ENCODE results near the gene KCNK3. TPM values are rescaled to one million over a fixed set of nuclear protein-coding genes. Genes with fewer than 3 reads are reported as not detected.

The KCNK3 gene
- total and polyA plus RNA-seq, 3 experiments from 2014 or later: not detected

- no peaks in the 10 kb centered on the region for H3K27me3 ChIP-seq (ENCODE audit: insufficient read depth, low read length, poor library complexity, severe bottlenecking)
- ChIA-PET CTCF (no interaction called here), POLR2A (no interaction called here)
- Mint-ChIP-seq H3K9me3 (peaks cover 0 to 4% (median 0%) of the 10 kb centered on the region in 5 donors), H3K4me3 (no peak overlapping the region), H3K4me1 (no peaks in the 10 kb centered on the region), H3K27ac (no peak overlapping the region), H3K36me3 (peaks cover 0 to 7% (median 0%) of the 10 kb centered on the region in 3 donors), H3K27me3 (peaks cover 22 to 65% of the 10 kb centered on the region in 2 donors)
- DNase-seq: no peak
- no peaks in the 10 kb centered on the region for H3K36me3 ChIP-seq (ENCODE audit: insufficient read depth, low read length)
- no peak overlapping the region for H3K4me3 ChIP-seq (ENCODE audit: low read length)
- no peaks in the 10 kb centered on the region for H3K9me3 ChIP-seq (ENCODE audit: low read length)
- no peaks in the 10 kb centered on the region for H3K4me1 ChIP-seq (ENCODE audit: insufficient read depth, low read length)
- H3K27ac ChIP-seq (ENCODE audit: low read depth, low read length): no peak overlapping the region
Observed at GRCh38 chr2:26670931-26671460, 21.5 kb upstream of the KCNK3 start.

GRCh38 chr2:26671691-26672090 lies 20.8 kb upstream of the KCNK3 start:
- CTCF ChIA-PET: no interaction called here
- Histone ChIP-seq H3K9me3 (ENCODE audit: low read length) (no peaks in the 10 kb centered on the region), H3K4me1 (ENCODE audit: insufficient read depth, low read length) (no peaks in the 10 kb centered on the region), H3K4me3 (ENCODE audit: low read length) (no peak overlapping the region), H3K27ac (ENCODE audit: low read depth, low read length) (no peak overlapping the region), H3K27me3 (ENCODE audit: insufficient read depth, low read length, poor library complexity, severe bottlenecking) (no peaks in the 10 kb centered on the region), H3K36me3 (ENCODE audit: insufficient read depth, low read length) (no peaks in the 10 kb centered on the region)
- Mint-ChIP-seq H3K4me3 (no peak overlapping the region), H3K9me3 (peaks cover 0 to 4% (median 0%) of the 10 kb centered on the region in 5 donors), H3K4me1 (no peaks in the 10 kb centered on the region), H3K36me3 (peaks cover 0 to 4% (median 0%) of the 10 kb centered on the region in 3 donors), H3K27ac (no peak overlapping the region), H3K27me3 (peaks cover 20 to 65% of the 10 kb centered on the region in 2 donors)
- POLR2A ChIA-PET: no interaction called here
- no peak for DNase-seq

GRCh38 chr2:26672112-26672817 lies 20.3 kb upstream of the KCNK3 start:
- Mint-ChIP-seq H3K27me3 (peaks cover 20 to 61% of the 10 kb centered on the region in 2 donors), H3K36me3 (no peaks in the 10 kb centered on the region), H3K9me3 (peaks cover 0 to 4% (median 0%) of the 10 kb centered on the region in 5 donors), H3K27ac (no peak overlapping the region), H3K4me3 (no peak overlapping the region), H3K4me1 (no peaks in the 10 kb centered on the region)
- H3K27me3 ChIP-seq (ENCODE audit: insufficient read depth, low read length, poor library complexity, severe bottlenecking): no peaks in the 10 kb centered on the region
- DNase-seq: no peak
- H3K36me3 ChIP-seq (ENCODE audit: insufficient read depth, low read length): no peaks in the 10 kb centered on the region
- POLR2A ChIA-PET: no interaction called here
- no peaks in the 10 kb centered on the region for H3K9me3 ChIP-seq (ENCODE audit: low read length)
- no peaks in the 10 kb centered on the region for H3K4me1 ChIP-seq (ENCODE audit: insufficient read depth, low read length)
- no peak overlapping the region for H3K27ac ChIP-seq (ENCODE audit: low read depth, low read length)
- CTCF ChIA-PET: no interaction called here
- H3K4me3 ChIP-seq (ENCODE audit: low read length): no peak overlapping the region

GRCh38 chr2:26672818-26673393 lies 19.6 kb upstream of the KCNK3 start:
- no peak overlapping the region for H3K27ac ChIP-seq (ENCODE audit: low read depth, low read length)
- DNase-seq: no peak
- Mint-ChIP-seq H3K36me3 (no peaks in the 10 kb centered on the region), H3K9me3 (peaks cover 0 to 4% (median 0%) of the 10 kb centered on the region in 5 donors), H3K4me3 (no peak overlapping the region), H3K27me3 (peaks cover 18 to 55% of the 10 kb centered on the region in 2 donors), H3K27ac (no peak overlapping the region), H3K4me1 (no peaks in the 10 kb centered on the region)
- H3K4me3 ChIP-seq (ENCODE audit: low read length): no peak overlapping the region
- H3K36me3 ChIP-seq (ENCODE audit: insufficient read depth, low read length): no peaks in the 10 kb centered on the region
- ChIA-PET POLR2A (no interaction called here), CTCF (no interaction called here)
- no peaks in the 10 kb centered on the region for H3K9me3 ChIP-seq (ENCODE audit: low read length)
- H3K4me1 ChIP-seq (ENCODE audit: insufficient read depth, low read length): no peaks in the 10 kb centered on the region
- H3K27me3 ChIP-seq (ENCODE audit: insufficient read depth, low read length, poor library complexity, severe bottlenecking): no peaks in the 10 kb centered on the region

DNA sequence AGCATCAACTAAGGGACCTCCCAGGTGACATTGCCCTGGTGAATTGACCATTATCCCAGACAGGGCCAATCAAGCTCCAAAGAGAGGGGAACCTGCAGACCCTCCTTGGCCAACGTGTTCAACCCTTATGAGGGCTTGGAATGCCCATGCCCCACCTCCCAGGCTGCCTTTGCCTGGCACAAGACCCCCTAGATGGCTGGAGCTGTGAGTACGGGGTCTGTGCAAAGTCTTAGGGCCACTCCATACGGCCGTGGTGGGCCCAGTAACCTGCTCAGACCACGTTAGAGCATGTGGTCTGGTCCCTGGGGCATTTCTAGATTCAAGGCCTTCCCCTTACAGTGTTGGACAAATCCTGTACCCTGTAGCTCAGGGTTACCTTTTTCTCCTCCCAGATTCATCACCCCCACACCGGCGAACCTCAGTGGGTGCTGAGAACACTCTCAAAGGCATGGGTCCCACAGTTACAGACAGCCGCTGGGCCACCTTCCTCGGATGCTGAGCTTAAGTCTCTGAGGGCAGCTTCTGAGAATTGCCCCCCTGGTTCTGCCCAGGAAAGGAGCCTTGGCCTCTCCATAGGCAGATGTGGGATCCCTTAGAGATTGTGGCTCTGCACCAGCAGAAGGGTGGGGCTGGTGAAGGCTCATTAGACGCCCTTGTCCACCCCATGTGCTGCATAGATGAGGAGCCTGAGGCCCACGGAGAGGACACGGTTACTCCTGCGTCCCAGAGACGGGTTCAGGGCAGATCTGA lies 18.3 kb upstream of the KCNK3 start:
- peak overlapping the region in 1 of 8 donors; percentile 29 for H3K27ac Mint-ChIP-seq
- Histone ChIP-seq H3K36me3 (ENCODE audit: insufficient read depth, low read length) (no peaks in the 10 kb centered on the region), H3K4me1 (ENCODE audit: insufficient read depth, low read length) (no peaks in the 10 kb centered on the region), H3K27me3 (ENCODE audit: insufficient read depth, low read length, poor library complexity, severe bottlenecking) (no peaks in the 10 kb centered on the region), H3K27ac (ENCODE audit: low read depth, low read length) (no peak overlapping the region), H3K9me3 (ENCODE audit: low read length) (no peaks in the 10 kb centered on the region), H3K4me3 (ENCODE audit: low read length) (no peak overlapping the region)
- peaks cover 14 to 49% of the 10 kb centered on the region in 2 donors for H3K27me3 Mint-ChIP-seq
- H3K4me1 Mint-ChIP-seq: no peaks in the 10 kb centered on the region
- ChIA-PET POLR2A (no interaction called here), CTCF (interaction anchor here (1.3 kb wide), 1 partner anchor 15 kb away, joined by 3 read pairs; no protein-coding TSS in a partner anchor)
- DNase-seq: no peak
- H3K9me3 Mint-ChIP-seq: no peaks in the 10 kb centered on the region
- no peaks in the 10 kb centered on the region for H3K36me3 Mint-ChIP-seq
- H3K4me3 Mint-ChIP-seq: no peak overlapping the region

DNA sequence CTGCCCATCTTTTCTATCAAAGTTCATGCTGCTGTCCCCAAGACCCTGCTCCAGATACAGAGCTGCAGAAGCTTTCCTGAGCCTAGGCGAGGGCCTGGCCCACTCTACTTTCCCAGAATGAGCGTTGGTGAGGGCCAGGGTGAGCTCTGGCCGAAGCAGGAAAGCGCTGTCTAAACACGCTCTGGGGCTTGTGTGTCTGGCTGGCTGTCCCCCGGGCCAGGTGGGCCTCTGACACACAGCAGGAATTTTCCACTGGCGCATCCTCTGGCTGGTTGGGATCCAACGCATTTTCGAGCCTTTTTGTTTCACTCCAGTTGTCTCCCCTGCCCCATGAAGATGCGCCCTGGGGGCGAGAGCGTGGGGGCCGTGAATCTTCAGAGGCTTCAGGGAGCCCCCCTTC lies 17.8 kb upstream of the KCNK3 start:
- ChIA-PET POLR2A (no interaction called here), CTCF (interaction anchor here (1.3 kb wide), 1 partner anchor 16 kb away, joined by 3 read pairs; no protein-coding TSS in a partner anchor)
- H3K27ac ChIP-seq (ENCODE audit: low read depth, low read length): no peak overlapping the region
- no peaks in the 10 kb centered on the region for H3K36me3 ChIP-seq (ENCODE audit: insufficient read depth, low read length)
- H3K9me3 Mint-ChIP-seq: no peaks in the 10 kb centered on the region
- H3K36me3 Mint-ChIP-seq: no peaks in the 10 kb centered on the region
- peaks cover 12 to 47% of the 10 kb centered on the region in 2 donors for H3K27me3 Mint-ChIP-seq
- no peak overlapping the region for H3K4me3 ChIP-seq (ENCODE audit: low read length)
- DNase-seq: no peak
- no peaks in the 10 kb centered on the region for H3K9me3 ChIP-seq (ENCODE audit: low read length)
- no peak overlapping the region for H3K27ac Mint-ChIP-seq
- no peaks in the 10 kb centered on the region for H3K4me1 Mint-ChIP-seq
- H3K27me3 ChIP-seq (ENCODE audit: insufficient read depth, low read length, poor library complexity, severe bottlenecking): no peaks in the 10 kb centered on the region
- H3K4me1 ChIP-seq (ENCODE audit: insufficient read depth, low read length): no peaks in the 10 kb centered on the region
- no peak overlapping the region for H3K4me3 Mint-ChIP-seq

- CTCF ChIA-PET: interaction anchor here (1.3 kb wide), 1 partner anchor 17 kb away, joined by 3 read pairs; no protein-coding TSS in a partner anchor
- Histone ChIP-seq H3K36me3 (ENCODE audit: insufficient read depth, low read length) (no peaks in the 10 kb centered on the region), H3K27me3 (ENCODE audit: insufficient read depth, low read length, poor library complexity, severe bottlenecking) (no peaks in the 10 kb centered on the region), H3K4me3 (ENCODE audit: low read length) (no peak overlapping the region), H3K9me3 (ENCODE audit: low read length) (no peaks in the 10 kb centered on the region), H3K27ac (ENCODE audit: low read depth, low read length) (no peak overlapping the region), H3K4me1 (ENCODE audit: insufficient read depth, low read length) (no peaks in the 10 kb centered on the region)
- peaks cover 15 to 44% of the 10 kb centered on the region in 2 donors for H3K27me3 Mint-ChIP-seq
- H3K4me3 Mint-ChIP-seq: no peak overlapping the region
- H3K4me1 Mint-ChIP-seq: no peaks in the 10 kb centered on the region
- H3K36me3 Mint-ChIP-seq: no peaks in the 10 kb centered on the region
- H3K9me3 Mint-ChIP-seq: no peaks in the 10 kb centered on the region
- no peak overlapping the region for H3K27ac Mint-ChIP-seq
- DNase-seq: no peak
- POLR2A ChIA-PET: no interaction called here
Observed at GRCh38 chr2:26675651-26676255, 16.8 kb upstream of the KCNK3 start.

DNA sequence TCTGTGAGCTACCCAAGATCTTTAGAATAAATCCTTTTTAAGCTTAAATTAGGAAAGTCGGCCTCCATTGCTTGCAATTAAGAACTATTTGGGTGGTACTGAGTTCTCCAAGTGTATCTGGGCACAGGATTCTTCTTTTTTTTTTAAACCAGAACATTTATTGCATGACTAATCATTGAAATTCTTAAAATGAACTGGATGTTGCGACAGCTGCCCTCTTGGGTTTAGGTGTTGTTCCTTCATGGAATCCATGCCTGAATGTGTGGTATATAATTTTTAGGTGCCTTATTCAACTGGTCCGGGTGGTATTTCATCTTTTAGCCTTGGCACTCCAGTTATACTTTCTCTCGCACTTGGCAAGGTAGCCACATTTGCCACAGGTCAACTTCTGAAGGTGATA lies 14.5 kb upstream of the KCNK3 start:
- Mint-ChIP-seq H3K4me3 (no peak overlapping the region), H3K27ac (no peak overlapping the region), H3K36me3 (no peaks in the 10 kb centered on the region), H3K9me3 (no peaks in the 10 kb centered on the region), H3K4me1 (no peaks in the 10 kb centered on the region), H3K27me3 (peaks cover 20 to 39% of the 10 kb centered on the region in 2 donors)
- Histone ChIP-seq H3K27me3 (ENCODE audit: insufficient read depth, low read length, poor library complexity, severe bottlenecking) (no peaks in the 10 kb centered on the region), H3K9me3 (ENCODE audit: low read length) (no peaks in the 10 kb centered on the region), H3K4me3 (ENCODE audit: low read length) (no peak overlapping the region), H3K27ac (ENCODE audit: low read depth, low read length) (no peak overlapping the region), H3K4me1 (ENCODE audit: insufficient read depth, low read length) (no peaks in the 10 kb centered on the region), H3K36me3 (ENCODE audit: insufficient read depth, low read length) (no peaks in the 10 kb centered on the region)
- POLR2A ChIA-PET: no interaction called here
- DNase-seq: no peak
- CTCF ChIA-PET: no interaction called here
